Glutamatergic neuron (in vitro differentiated cells): ENCODE measurements around the gene MEGF11. TPM values are rescaled to one million over a fixed set of nuclear protein-coding genes. Genes with fewer than 3 reads are reported as not detected.

Source experiments
- DNase-seq: peaks from one replicate; pipeline ENCODE4 v3.0.0; 2022
- H3K27ac Mint-ChIP-seq: one replicate; pipeline ENCODE4 v1.8.0; 2020; ENCODE audit warnings: mild to moderate bottlenecking, mixed read lengths, inconsistent platforms; ENCODE audit not compliant: unreplicated experiment
- H3K27me3 Mint-ChIP-seq: one replicate; pipeline ENCODE4 v1.8.0; 2020; ENCODE audit warnings: mild to moderate bottlenecking, moderate library complexity, mixed read lengths, inconsistent platforms; ENCODE audit not compliant: unreplicated experiment
- H3K36me3 Mint-ChIP-seq: one replicate; pipeline ENCODE4 v1.8.0; 2020; ENCODE audit warnings: mild to moderate bottlenecking, mixed read lengths, inconsistent platforms; ENCODE audit not compliant: unreplicated experiment
- H3K4me1 Mint-ChIP-seq: one replicate; pipeline ENCODE4 v1.8.0; 2020; ENCODE audit warnings: mild to moderate bottlenecking, low read depth, mixed read lengths, inconsistent platforms; ENCODE audit not compliant: unreplicated experiment
- H3K4me3 Mint-ChIP-seq: one replicate; pipeline ENCODE4 v1.8.0; 2020; ENCODE audit warnings: mild to moderate bottlenecking, mixed read lengths, inconsistent platforms; ENCODE audit not compliant: unreplicated experiment
- H3K9me3 Mint-ChIP-seq: one replicate; pipeline ENCODE4 v1.8.0; 2020; ENCODE audit warnings: mild to moderate bottlenecking, moderate library complexity, mixed read lengths, inconsistent platforms; ENCODE audit not compliant: unreplicated experiment
- CTCF ChIP-seq: fragments of 200-600 bp; sonication (generic); IDR thresholded peaks from one replicate; pipeline ENCODE4 v1.5.0; 2021; ENCODE audit not compliant: partially characterized antibody, unreplicated experiment
- total RNA-seq: library from RNA; stranded (reverse); fragmentation: NEBNext Ultra II Directional; extraction: Animal tissue kit (Norgen Biotek cat#: 25700); gene quantifications from one replicate; pipeline ENCODE4 v1.2.1, GENCODE V29; 2021; ENCODE audit not compliant: unreplicated experiment

MEGF11 gene
- total RNA-seq, 1 donor from 2014 or later: 2.6 TPM

DNA sequence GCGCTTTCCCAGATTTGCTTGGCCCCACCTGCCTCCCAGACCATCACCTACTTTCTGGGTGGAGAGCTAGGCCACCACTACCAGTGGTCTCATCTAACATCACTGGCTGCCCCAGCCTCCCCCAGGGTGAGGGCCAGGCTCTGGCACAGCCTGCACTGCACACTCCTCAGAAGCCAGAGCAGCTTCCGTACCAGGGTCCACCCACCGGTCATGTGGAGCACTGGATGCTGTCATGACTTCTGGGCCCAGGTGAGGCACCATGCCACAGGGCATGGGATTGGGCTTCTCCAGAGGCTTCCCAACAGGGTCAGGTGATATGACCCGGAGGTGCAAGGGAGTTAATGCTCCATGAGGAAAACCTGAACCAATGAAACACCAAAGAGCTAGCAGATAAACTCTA lies 14.0 kb downstream of the MEGF11 start:
- peaks cover 10% of the 10 kb centered on the region for H3K27me3 Mint-ChIP-seq
- no peak overlapping the region for H3K27ac Mint-ChIP-seq
- H3K36me3 Mint-ChIP-seq: no peaks in the 10 kb centered on the region
- peaks cover 7% of the 10 kb centered on the region for H3K4me1 Mint-ChIP-seq
- H3K9me3 Mint-ChIP-seq: no peaks in the 10 kb centered on the region
- no peak for TF ChIP-seq CTCF
- no peak for DNase-seq
- H3K4me3 Mint-ChIP-seq: no peak overlapping the region

DNA sequence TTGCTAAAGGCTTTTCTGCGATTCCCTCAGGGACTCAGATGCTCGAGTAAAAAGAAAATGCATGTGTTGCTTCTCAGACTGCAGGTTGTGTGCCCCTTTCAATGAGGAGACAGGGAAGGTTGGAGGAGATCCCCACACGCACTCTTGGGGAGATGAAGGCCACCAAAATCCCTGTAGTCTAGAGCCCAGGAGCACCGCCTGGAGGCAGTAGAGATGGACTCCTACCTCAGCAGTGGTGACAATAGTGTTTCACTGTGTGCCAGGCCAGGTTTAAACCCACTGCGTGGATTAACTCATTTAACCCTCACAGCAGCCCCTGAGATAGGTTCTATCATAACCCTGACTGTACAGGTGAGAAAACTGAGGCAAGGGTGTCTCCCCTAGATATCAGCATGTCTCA lies 15.2 kb downstream of the MEGF11 start:
- H3K4me3 Mint-ChIP-seq: no peak overlapping the region
- TF ChIP-seq CTCF: no peak
- H3K27me3 Mint-ChIP-seq: peaks cover 7% of the 10 kb centered on the region

DNA sequence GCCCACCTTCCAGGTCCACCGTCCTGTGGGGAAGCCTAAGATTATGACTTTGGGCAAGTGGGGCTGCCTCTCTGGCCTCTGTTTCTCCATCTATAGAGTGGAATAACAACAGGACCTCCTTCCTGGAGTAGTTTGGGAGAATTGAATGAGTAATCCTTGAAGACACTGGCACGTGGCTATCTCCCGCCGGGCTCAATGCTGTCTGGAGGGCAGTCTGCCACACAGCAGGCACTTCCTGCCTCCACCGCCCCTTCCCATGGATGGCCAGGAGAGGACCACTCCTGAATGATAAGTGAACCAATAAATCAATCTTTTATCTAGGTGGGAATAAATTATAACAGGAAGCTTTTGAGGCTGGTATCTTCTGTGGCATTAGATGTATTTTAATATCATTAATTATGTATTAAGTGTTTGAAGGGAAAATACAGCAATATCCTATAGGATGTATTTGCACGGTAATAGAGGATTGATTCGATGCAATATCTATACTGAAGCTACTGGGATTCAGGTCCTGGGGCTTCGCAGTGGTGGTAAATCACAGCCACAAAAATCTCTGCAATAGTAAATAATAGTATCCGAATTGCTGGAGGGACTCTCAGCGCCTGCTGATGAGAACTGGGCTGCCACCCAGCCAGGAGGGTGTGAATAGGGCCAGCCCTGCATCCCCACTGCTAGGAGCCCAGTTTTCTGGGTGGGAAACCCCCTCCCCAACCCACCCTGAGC lies 15.9 kb downstream of the MEGF11 start:
- Mint-ChIP-seq H3K4me1 (peaks cover 7% of the 10 kb centered on the region), H3K27ac (no peak overlapping the region), H3K9me3 (no peaks in the 10 kb centered on the region), H3K4me3 (no peak overlapping the region), H3K36me3 (no peaks in the 10 kb centered on the region), H3K27me3 (peaks cover 7% of the 10 kb centered on the region)
- no peak for TF ChIP-seq CTCF
- no peak for DNase-seq

More for the DNA sequence above, 15.2 kb downstream of the MEGF11 start:
- Mint-ChIP-seq H3K4me1 (peaks cover 7% of the 10 kb centered on the region), H3K36me3 (no peaks in the 10 kb centered on the region), H3K27ac (no peak overlapping the region), H3K9me3 (no peaks in the 10 kb centered on the region)
- DNase-seq: no peak

GRCh38 chr15:66236806-66237375 lies 16.7 kb downstream of the MEGF11 start:
- peaks cover 4% of the 10 kb centered on the region for H3K9me3 Mint-ChIP-seq
- H3K27ac Mint-ChIP-seq: no peak overlapping the region
- no peak for TF ChIP-seq CTCF
- H3K36me3 Mint-ChIP-seq: no peaks in the 10 kb centered on the region
- H3K27me3 Mint-ChIP-seq: peaks cover 7% of the 10 kb centered on the region
- H3K4me3 Mint-ChIP-seq: no peak overlapping the region
- peaks cover 14% of the 10 kb centered on the region for H3K4me1 Mint-ChIP-seq
- no peak for DNase-seq

GRCh38 chr15:66235866-66236265 lies 17.7 kb downstream of the MEGF11 start:
- DNase-seq: no peak
- no peak overlapping the region for H3K27ac Mint-ChIP-seq
- H3K27me3 Mint-ChIP-seq: peaks cover 7% of the 10 kb centered on the region
- no peak for TF ChIP-seq CTCF
- peaks cover 6% of the 10 kb centered on the region for H3K9me3 Mint-ChIP-seq
- no peaks in the 10 kb centered on the region for H3K36me3 Mint-ChIP-seq
- H3K4me3 Mint-ChIP-seq: no peak overlapping the region
- peaks cover 21% of the 10 kb centered on the region for H3K4me1 Mint-ChIP-seq
